ENCODE results near the gene IL1RAPL2.
A peak's percentile ranks its signal among the peaks of the same experiment; 100 is the strongest.

Gene IL1RAPL2

GRCh38 chrX:104647084-104647483 is 81.1 kb downstream of the IL1RAPL2 start:
- no peak for DNase-seq (ENCODE audit: low read depth)
- TF ChIP-seq CTCF (conservative IDR thresholded peaks at IDR 0.05; ENCODE audit: low read depth, low read length) = no peak
- H3K4me3 ChIP-seq (ENCODE audit: low read length) = no peak overlapping the region

- no peak overlapping the region for H3K4me3 ChIP-seq (ENCODE audit: low read length)
- TF ChIP-seq CTCF (conservative IDR thresholded peaks at IDR 0.05; ENCODE audit: low read depth, low read length) = no peak
- DNase-seq (ENCODE audit: low read depth) = peak; percentile 53
These were observed 93.2 kb downstream of the IL1RAPL2 start for GRCh38 chrX:104659005-104659744.

GRCh38 chrX:104660092-104660491 is 94.1 kb downstream of the IL1RAPL2 start:
- H3K4me3 ChIP-seq (ENCODE audit: low read length) = no peak overlapping the region
- no peak for TF ChIP-seq CTCF (conservative IDR thresholded peaks at IDR 0.05; ENCODE audit: low read depth, low read length)
- no peak for DNase-seq (ENCODE audit: low read depth)

- H3K4me3 ChIP-seq (ENCODE audit: low read length) = no peak overlapping the region
- DNase-seq (ENCODE audit: low read depth) = no peak
- no peak for TF ChIP-seq CTCF (conservative IDR thresholded peaks at IDR 0.05; ENCODE audit: low read depth, low read length)
These were observed 96.7 kb downstream of the IL1RAPL2 start for GRCh38 chrX:104662694-104663093.

GRCh38 chrX:104665691-104666090 is 99.7 kb downstream of the IL1RAPL2 start:
- no peak overlapping the region for H3K4me3 ChIP-seq (ENCODE audit: low read length)
- no peak for TF ChIP-seq CTCF (conservative IDR thresholded peaks at IDR 0.05; ENCODE audit: low read depth, low read length)
- no peak for DNase-seq (ENCODE audit: low read depth)

GRCh38 chrX:104668550-104668949 is 102.6 kb downstream of the IL1RAPL2 start:
- TF ChIP-seq CTCF (conservative IDR thresholded peaks at IDR 0.05; ENCODE audit: low read depth, low read length) = peak; percentile 28
- no peak for DNase-seq (ENCODE audit: low read depth)
- no peak overlapping the region for H3K4me3 ChIP-seq (ENCODE audit: low read length)

- no peak for TF ChIP-seq CTCF (conservative IDR thresholded peaks at IDR 0.05; ENCODE audit: low read depth, low read length)
- no peak for DNase-seq (ENCODE audit: low read depth)
- H3K4me3 ChIP-seq (ENCODE audit: low read length) = no peak overlapping the region
These were observed 103.1 kb downstream of the IL1RAPL2 start for GRCh38 chrX:104669063-104669462.

Measured in retinal pigment epithelial cell (primary cell).